ENCODE measurements around the gene OPN1MW. TPM values are rescaled to one million over a fixed set of nuclear protein-coding genes. Genes with fewer than 3 reads are reported as not detected.
"Not testable (repeated sequence)": the region's sequence is repeated elsewhere in the genome, so short reads cannot be mapped to it uniquely, and the experiment has no call there.

Gene OPN1MW
- polyA plus RNA-seq (ENCODE audit: insufficient read length in 4 of 4), result not detected

DNA sequence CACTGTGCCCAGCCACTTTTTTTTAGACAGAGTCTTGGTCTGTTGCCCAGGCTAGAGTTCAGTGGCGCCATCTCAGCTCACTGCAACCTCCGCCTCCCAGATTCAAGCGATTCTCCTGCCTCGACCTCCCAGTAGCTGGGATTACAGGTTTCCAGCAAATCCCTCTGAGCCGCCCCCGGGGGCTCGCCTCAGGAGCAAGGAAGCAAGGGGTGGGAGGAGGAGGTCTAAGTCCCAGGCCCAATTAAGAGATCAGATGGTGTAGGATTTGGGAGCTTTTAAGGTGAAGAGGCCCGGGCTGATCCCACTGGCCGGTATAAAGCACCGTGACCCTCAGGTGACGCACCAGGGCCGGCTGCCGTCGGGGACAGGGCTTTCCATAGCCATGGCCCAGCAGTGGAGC, at the start of gene OPN1MW:
Gene OPN1MW (plus strand): TSS at position 301 of the 400 bp plus-strand sequence. CDS start 82 bp downstream, at position 383.
- not testable (repeated sequence) for DNase-seq (ENCODE audit: low read depth in 4 of 4, low spot score in 3 of 4)

DNA sequence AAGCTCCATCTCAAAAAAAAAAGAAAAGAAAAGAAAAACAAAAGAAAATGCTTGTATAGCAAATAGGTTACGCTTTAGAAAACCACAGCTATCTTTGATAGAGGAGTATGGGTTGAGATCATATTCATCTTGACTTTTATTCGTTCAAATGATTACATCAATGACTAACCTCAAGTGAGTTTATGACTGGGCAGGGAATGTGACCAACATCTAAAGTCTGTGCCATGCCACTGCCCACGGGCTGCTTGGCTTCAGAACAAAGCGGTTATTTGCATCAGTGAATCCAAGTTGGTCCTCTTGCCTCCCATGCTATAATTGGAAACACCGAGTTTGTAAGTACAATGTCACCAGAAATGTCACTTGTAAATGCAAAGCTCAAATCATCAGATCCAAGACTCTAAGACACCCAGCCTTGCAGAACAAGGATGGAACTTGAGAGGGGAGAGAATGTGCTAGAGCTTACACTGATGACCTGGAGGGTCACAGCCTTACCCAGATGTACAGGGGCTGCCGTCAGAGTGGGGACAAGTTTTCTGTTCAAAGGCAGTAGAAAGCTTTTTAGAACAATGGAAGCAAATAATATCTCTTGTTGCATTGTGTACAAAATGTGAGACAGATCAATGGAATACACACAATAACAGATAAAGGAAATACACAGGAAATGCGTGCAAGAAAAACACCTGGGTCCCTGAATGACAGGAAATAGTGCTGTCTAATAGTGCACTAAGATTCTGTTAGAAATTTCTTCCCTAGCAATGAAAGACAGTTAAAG, 46.8 kb upstream of the OPN1MW start:
- no peak for DNase-seq (ENCODE audit: low read depth in 4 of 4, low spot score in 3 of 4)

DNA sequence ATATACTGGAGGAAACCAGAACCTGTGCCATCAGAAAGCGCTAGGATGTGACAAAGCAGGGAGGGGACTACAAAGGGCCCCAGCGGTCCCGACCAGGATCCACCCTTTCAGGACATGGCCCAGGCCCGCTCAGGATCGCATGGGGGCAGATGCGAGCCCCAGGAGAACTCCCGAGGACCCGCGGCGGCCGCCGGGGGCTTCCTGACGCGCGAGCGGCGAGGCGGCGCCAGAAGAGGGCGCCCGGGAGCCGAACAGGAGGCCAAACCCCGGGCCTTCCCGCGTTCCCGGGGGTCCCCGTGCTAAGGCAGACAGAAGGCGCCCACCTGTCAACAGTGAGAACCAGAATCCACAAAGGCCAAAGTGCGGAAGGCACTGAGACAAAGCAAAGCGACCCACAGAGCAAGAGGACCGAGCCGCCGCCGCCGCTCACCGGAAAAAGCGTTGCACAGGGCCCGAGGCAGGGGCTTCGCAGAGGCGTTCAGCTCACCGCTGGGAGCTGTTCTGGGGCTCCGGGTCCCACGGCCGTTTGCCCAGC, 45.7 kb upstream of the OPN1MW start:
- DNase-seq (ENCODE audit: low read depth in 4 of 4, low spot score in 3 of 4), result peak in 2 of 4 donors; percentile 39 to 42

DNA sequence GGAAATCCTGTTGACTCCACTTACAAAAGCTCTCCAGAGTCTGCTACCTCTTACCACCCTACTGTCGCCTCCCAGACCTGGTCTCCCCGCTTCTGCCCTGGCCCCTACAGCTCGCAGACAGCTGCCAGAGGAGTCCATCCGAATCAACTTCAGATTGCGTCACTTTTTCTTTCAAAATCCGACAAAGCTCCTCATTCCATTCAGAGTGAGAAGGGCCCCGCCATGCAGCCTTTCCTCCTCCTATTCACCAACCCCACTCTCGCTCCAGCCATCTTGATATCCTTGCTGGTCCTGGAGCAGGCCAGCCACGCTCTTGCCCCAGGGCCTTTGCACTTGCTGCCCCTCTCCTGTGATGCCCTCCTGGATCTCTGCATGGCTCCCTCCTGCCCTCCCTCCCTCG, 43.5 kb upstream of the OPN1MW start:
- DNase-seq (ENCODE audit: low read depth in 4 of 4, low spot score in 3 of 4), result no peak

DNA sequence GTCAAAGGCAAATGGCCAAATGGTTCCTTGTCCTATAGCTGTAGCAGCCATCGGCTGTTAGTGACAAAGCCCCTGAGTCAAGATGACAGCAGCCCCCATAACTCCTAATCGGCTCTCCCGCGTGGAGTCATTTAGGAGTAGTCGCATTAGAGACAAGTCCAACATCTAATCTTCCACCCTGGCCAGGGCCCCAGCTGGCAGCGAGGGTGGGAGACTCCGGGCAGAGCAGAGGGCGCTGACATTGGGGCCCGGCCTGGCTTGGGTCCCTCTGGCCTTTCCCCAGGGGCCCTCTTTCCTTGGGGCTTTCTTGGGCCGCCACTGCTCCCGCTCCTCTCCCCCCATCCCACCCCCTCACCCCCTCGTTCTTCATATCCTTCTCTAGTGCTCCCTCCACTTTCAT, 42.2 kb upstream of the OPN1MW start:
- DNase-seq (ENCODE audit: low read depth in 4 of 4, low spot score in 3 of 4), result no peak

DNA sequence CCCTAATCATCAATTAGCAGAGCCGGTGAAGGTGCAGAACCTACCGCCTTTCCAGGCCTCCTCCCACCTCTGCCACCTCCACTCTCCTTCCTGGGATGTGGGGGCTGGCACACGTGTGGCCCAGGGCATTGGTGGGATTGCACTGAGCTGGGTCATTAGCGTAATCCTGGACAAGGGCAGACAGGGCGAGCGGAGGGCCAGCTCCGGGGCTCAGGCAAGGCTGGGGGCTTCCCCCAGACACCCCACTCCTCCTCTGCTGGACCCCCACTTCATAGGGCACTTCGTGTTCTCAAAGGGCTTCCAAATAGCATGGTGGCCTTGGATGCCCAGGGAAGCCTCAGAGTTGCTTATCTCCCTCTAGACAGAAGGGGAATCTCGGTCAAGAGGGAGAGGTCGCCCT, 41.7 kb upstream of the OPN1MW start:
- no peak for DNase-seq (ENCODE audit: low read depth in 4 of 4, low spot score in 3 of 4)

DNA sequence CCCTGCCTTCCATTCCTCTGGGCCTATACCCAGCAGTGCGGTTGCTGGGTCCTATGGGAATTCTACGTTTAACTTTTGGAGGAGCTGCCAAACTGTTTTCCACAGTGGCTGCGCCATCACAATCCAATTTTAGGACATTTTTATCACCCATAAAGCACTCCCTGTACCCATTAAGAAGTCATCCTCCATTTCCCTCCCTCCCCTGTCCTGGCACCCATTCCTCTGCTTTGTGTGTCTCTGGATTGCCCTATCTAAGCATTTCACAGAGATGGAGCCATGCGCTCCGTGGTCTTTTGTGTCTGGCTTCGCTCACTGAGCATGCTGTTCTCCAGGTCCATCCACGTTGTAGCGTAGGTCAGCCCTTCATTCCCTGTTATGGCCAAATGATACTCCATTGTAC, 40.0 kb upstream of the OPN1MW start:
- no peak for DNase-seq (ENCODE audit: low read depth in 4 of 4, low spot score in 3 of 4)

DNA sequence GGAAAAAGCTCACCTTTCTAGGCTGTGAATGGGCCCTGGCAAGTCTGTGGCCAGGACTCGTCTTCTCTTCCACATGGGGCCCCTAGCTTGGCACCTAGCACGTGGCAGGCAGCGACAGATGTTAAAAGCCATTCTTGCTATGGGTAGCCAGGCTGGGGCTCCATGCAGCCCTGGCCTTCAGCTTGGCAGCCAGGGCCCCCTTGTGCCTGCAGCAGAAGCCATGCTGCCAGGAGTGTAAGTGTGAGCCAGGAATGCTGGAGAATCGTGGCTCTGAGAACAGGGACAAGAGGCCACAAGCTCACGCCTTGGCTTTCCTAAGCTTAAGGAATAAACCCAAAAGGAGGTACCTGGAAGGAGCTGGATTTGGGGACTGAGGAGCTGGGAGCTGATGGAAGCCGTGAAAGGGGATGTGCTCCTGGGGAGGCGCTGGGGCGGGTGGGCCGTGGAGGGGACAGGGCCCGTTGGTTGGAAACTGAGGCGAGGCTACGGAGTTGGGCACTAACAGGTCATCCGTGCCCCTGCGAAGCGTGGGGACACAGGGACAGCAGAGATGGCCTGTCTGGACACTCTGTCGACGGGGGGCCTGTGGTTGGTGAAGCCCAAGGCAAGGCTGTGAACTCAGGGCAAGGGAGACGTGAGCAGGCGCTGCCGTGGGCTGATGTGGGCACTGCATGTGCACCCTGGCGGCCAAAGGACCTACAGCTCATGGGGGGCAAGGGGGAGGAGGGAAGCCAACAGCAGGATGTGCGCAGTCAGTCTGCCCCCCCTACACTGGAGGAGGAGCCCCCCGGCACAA, 39.2 kb upstream of the OPN1MW start:
- no peak for DNase-seq (ENCODE audit: low read depth in 4 of 4, low spot score in 3 of 4)

DNA sequence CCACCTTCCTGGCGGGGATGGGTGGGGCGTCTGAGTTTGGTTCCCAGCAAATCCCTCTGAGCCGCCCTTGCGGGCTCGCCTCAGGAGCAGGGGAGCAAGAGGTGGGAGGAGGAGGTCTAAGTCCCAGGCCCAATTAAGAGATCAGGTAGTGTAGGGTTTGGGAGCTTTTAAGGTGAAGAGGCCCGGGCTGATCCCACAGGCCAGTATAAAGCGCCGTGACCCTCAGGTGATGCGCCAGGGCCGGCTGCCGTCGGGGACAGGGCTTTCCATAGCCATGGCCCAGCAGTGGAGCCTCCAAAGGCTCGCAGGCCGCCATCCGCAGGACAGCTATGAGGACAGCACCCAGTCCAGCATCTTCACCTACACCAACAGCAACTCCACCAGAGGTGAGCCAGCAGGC, 38.4 kb upstream of the OPN1MW start, which contains the start of gene OPN1LW:
Gene OPN1LW (plus strand): TSS at position 234 of the 400 bp plus-strand sequence. CDS start 41 bp downstream, at position 275.
- DNase-seq (ENCODE audit: low read depth in 4 of 4, low spot score in 3 of 4), result not testable (repeated sequence)

DNA sequence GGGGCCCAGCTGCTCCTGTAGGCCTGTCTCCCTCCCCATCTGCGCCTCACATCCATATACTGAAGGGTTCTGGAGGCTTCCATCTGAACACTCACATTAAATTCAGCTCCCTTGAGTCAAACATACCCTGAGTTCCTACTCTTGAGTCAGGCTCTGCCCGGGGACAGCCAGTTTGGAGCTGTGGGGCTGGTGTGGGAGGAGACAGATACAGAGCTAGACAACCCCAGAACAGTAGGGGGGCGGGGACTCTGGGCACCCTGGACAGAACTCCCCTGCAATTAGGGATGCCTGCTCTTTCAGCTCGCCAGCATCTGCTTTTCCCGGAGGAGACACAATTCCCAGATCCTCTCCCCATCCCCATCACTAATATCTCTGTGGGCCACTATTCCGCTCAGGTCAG, 31.4 kb upstream of the OPN1MW start:
- DNase-seq (ENCODE audit: low read depth in 4 of 4, low spot score in 3 of 4), result not testable (repeated sequence)

DNA sequence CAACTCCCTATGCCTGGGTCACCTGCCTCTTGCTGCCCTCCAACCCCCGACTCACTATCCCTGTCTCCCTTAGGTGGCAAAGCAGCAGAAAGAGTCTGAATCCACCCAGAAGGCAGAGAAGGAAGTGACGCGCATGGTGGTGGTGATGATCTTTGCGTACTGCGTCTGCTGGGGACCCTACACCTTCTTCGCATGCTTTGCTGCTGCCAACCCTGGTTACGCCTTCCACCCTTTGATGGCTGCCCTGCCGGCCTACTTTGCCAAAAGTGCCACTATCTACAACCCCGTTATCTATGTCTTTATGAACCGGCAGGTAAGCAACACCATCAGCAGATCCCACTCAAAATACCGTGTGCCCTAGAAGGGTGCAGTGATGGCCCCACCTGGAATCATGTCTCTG, 26.2 kb upstream of the OPN1MW start:
- DNase-seq (ENCODE audit: low read depth in 4 of 4, low spot score in 3 of 4), result not testable (repeated sequence)

DNA sequence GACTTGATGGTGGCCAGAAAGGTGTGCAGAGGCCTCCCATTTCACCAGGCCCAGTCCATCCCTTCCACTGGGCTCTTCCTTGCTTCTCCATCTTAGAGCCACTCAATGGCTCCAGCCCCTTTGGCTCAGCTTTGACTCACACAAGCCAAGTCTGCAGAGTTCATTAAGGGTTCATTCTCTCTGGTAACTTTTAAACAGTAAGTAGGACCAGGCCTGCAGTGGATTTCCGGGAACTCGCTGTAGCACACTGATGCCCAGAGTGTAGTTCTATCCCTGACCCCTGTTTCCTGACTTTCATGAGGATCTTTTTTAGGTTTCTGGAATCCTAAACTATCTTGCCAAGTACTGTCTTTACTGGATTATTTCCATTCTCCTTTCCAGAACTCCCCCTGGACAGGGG, 25.2 kb upstream of the OPN1MW start:
- DNase-seq (ENCODE audit: low read depth in 4 of 4, low spot score in 3 of 4), result not testable (repeated sequence)

DNA sequence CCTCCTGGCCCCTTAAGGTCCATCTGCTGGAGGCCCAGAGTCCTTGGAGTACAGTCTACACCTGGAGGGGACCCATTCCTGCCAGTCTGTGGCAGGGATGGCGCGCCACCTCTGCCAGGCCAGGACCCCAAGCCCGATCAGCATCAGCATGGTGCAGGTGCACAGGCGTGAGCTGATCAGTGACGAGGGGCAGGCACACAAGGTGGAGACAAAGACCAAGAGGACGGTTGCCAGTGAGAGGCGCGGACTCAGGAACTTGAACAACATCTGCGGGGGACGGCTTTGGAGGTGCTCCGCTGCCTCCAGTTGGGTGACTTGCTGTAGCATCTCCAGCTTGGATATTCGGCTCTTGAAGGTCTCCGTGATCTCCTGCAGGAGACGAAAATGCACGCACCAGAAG, 23.1 kb upstream of the OPN1MW start:
- not testable (repeated sequence) for DNase-seq (ENCODE audit: low read depth in 4 of 4, low spot score in 3 of 4)

DNA sequence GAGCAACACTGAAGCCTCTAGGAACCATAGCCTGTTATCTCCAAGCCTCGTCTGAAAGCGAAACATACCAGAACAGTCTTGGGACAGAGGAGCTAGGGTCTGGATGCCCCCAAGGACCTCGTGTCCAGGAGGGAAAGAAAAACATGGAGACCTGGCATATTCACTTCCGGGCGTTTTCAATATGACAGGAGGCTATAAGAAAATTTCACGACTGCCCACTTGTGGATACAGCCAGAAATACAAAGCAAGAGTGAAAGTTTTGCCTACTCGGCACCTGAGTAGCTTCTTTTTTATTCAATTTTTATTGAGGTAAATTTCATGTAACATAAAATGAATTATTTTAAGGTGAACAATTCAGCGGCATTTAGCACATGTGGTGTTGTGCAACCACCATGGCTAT, 17.5 kb upstream of the OPN1MW start:
- not testable (repeated sequence) for DNase-seq (ENCODE audit: low read depth in 4 of 4, low spot score in 3 of 4)

DNA sequence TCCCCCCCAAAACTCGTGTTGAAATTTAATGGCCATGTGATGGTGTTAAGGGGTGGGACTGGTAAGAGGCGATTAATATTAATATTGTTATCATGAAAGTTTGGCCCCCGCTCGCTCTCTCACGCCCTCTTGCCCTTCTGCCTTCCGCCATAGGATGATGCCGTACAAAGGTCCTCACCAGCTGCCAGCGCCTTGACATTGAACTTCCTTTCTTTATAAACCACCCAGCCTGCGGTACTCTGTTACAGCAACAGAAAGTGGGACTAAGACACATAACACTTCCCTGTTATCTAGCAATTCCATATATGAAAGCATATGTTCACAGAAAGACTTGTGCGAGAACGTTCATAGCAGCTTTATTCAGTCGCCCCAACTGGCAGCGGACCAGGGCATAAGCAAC, 14.0 kb upstream of the OPN1MW start:
- not testable (repeated sequence) for DNase-seq (ENCODE audit: low read depth in 4 of 4, low spot score in 3 of 4)

DNA sequence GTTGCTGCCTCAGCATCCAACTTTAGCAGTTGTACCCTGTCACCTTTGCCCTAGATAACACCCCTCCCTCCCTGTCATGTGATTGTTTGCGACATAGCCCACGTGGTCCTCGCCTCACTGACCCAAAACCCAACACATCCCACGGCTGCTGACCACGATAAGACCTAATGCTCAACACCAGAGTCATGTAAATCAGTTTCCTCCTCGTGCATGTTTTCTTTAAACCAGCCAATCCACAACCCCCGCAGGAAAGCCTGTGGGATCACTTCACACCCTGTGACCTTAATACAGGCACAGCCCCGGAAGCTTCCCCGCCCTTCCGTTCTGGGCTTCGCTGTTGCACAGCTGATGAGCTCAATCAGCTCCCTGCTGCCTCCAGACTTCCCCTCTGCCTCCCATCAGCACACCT, 9.9 kb upstream of the OPN1MW start:
- DNase-seq (ENCODE audit: low read depth in 4 of 4, low spot score in 3 of 4), result not testable (repeated sequence)

DNA sequence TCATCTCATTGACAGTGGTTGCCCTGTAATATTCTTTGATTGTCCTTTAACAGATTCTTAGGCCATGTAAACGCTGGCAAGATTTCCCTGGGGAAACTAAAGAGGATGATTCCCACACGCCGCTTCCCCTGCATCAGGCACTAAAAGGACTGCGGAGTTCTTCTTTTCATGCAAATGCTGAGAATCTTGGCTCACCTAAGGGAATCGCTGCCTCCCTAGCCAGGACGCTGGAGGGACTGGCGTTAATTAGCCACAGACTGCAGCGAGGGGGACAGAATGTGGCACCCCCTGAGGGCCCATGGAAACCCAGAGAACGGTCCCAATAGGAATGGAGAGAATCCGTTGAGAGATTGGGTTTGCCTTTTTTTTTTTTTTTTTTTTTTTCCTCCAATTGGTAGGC, 8.0 kb upstream of the OPN1MW start:
- not testable (repeated sequence) for DNase-seq (ENCODE audit: low read depth in 4 of 4, low spot score in 3 of 4)

DNA sequence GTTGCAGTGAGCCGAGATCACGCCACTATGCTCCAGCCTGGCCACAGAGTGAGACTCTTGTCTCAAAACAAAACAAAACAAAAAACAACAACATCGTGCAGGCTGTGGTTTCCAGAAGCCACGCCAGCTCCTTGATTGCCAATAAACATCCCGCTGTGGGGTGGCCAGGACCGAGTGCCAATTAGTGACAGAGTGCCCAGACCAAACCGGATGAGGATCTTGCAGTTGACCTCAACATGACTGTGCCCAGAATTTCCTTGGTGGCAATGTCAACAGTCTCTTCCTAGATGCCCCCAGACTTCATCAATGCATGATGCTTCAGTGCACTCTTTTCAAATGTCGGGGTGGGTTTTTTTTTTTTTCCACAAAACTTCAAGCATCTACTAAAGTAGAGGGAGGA, 1.4 kb downstream of the OPN1MW start:
- DNase-seq (ENCODE audit: low read depth in 4 of 4, low spot score in 3 of 4), result not testable (repeated sequence)

DNA sequence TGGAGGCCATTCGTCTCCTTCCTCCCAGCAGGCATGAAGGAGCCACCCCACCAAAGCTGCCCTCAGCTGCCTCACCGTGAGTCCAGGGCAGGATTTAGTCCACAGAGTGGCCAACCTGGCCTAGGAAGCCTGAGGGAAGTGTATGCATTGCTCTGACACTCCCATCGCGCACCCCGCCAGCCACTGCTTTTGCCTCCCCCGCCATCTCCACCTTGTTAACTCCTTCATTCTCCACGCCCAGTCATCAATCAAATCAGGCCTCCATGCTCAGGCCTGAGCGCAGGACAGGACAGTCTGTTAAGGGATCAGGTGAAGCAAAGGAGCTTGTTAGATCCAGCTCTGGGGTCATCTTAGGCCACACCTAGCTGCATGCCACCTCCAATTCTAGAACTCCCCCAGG, 10.4 kb downstream of the OPN1MW start:
- DNase-seq (ENCODE audit: low read depth in 4 of 4, low spot score in 3 of 4), result not testable (repeated sequence)

DNA sequence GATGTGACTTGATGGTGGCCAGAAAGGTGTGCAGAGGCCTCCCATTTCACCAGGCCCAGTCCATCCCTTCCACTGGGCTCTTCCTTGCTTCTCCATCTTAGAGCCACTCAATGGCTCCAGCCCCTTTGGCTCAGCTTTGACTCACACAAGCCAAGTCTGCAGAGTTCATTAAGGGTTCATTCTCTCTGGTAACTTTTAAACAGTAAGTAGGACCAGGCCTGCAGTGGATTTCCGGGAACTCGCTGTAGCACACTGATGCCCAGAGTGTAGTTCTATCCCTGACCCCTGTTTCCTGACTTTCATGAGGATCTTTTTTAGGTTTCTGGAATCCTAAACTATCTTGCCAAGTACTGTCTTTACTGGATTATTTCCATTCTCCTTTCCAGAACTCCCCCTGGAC, 11.9 kb downstream of the OPN1MW start:
- DNase-seq (ENCODE audit: low read depth in 4 of 4, low spot score in 3 of 4), result not testable (repeated sequence)

DNA sequence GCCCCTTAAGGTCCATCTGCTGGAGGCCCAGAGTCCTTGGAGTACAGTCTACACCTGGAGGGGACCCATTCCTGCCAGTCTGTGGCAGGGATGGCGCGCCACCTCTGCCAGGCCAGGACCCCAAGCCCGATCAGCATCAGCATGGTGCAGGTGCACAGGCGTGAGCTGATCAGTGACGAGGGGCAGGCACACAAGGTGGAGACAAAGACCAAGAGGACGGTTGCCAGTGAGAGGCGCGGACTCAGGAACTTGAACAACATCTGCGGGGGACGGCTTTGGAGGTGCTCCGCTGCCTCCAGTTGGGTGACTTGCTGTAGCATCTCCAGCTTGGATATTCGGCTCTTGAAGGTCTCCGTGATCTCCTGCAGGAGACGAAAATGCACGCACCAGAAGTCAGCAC, 14.1 kb downstream of the OPN1MW start:
- not testable (repeated sequence) for DNase-seq (ENCODE audit: low read depth in 4 of 4, low spot score in 3 of 4)
